SK-N-SH treated with all-trans-retinoic acid at 6 μM for 48 hours (cell line): Measurements from ENCODE around the gene ERAP2.
A peak's percentile ranks its signal among the peaks of the same experiment; 100 is the strongest.

ENCODE experiments used
- ATAC-seq: fragments of 200-7000 bp; cut with Tn5 transposase; 3 replicates; pipeline ENCODE4 v1.9.1; 2020; ENCODE audit warnings: mild to moderate bottlenecking, moderate library complexity
- BACH2 ChIP-seq: fragments of 250-450 bp; sonication (Bioruptor Pico); IDR thresholded peaks from 2 replicates; pipeline ENCODE4 v1.9.0; 2021; ENCODE audit warnings: mild to moderate bottlenecking, borderline replicate concordance
- GLIS3 ChIP-seq: fragments of 250-450 bp; sonication (Bioruptor Pico); IDR thresholded peaks from 2 replicates; pipeline ENCODE4 v1.5.0; 2020; ENCODE audit warnings: mild to moderate bottlenecking, moderate library complexity
- ISL1 ChIP-seq: fragments of 250-450 bp; sonication (Bioruptor Pico); IDR thresholded peaks from 2 replicates; pipeline ENCODE4 v2.1.2; 2022; ENCODE audit warnings: mild to moderate bottlenecking, moderate library complexity
- POU6F1 ChIP-seq: fragments of 250-450 bp; sonication (Bioruptor Pico); IDR thresholded peaks from 2 replicates; pipeline ENCODE4 v1.8.0; 2021; ENCODE audit warnings: low read depth, mild to moderate bottlenecking, moderate library complexity, borderline replicate concordance
- SNAI2 ChIP-seq: fragments of 250-450 bp; sonication (Bioruptor Pico); IDR thresholded peaks from 2 replicates; pipeline ENCODE4 v1.5.0; 2020; ENCODE audit warnings: mild to moderate bottlenecking, moderate library complexity
- TOX ChIP-seq: fragments of 250-450 bp; sonication (Bioruptor Pico); IDR thresholded peaks from 2 replicates; pipeline ENCODE4 v1.8.0; 2021; ENCODE audit warnings: mild to moderate bottlenecking, moderate library complexity, borderline replicate concordance
- TSHZ2 ChIP-seq: fragments of 250-450 bp; sonication (Bioruptor Pico); IDR thresholded peaks from 2 replicates; pipeline ENCODE4 v1.5.0; 2020; ENCODE audit warnings: mild to moderate bottlenecking, moderate library complexity
- ZC3H10 ChIP-seq: fragments of 250-450 bp; sonication (Bioruptor Pico); IDR thresholded peaks from 2 replicates; pipeline ENCODE4 v1.5.1; 2021; ENCODE audit warnings: mild to moderate bottlenecking, moderate library complexity
- ZFP3 ChIP-seq: fragments of 250-450 bp; sonication (Bioruptor Pico); IDR thresholded peaks from 2 replicates; pipeline ENCODE4 v1.5.0; 2020; ENCODE audit warnings: mild to moderate bottlenecking, moderate library complexity
- ZFP30 ChIP-seq: fragments of 450-650 bp; formaldehyde crosslinking; IDR thresholded peaks from 2 replicates; pipeline ENCODE4 v1.5.0; 2022; ENCODE audit warnings: mild to moderate bottlenecking, moderate library complexity
- ZNF70 ChIP-seq: fragments of 450-650 bp; formaldehyde crosslinking; IDR thresholded peaks from 2 replicates; pipeline ENCODE4 v1.5.0; 2020; ENCODE audit warnings: mild to moderate bottlenecking, moderate library complexity
- TF ChIP-seq, protein P1 (sequence below): fragments of 250-450 bp; sonication (Bioruptor Pico); IDR thresholded peaks from 2 replicates; pipeline ENCODE4 v1.8.0; 2020; ENCODE audit warnings: mild to moderate bottlenecking, moderate library complexity, borderline replicate concordance
- TF ChIP-seq, protein P2 (sequence below): fragments of 250-450 bp; sonication (Bioruptor Pico); IDR thresholded peaks from 2 replicates; pipeline ENCODE4 v1.5.1; 2021; ENCODE audit warnings: mild to moderate bottlenecking, moderate library complexity

Gene ERAP2

DNA sequence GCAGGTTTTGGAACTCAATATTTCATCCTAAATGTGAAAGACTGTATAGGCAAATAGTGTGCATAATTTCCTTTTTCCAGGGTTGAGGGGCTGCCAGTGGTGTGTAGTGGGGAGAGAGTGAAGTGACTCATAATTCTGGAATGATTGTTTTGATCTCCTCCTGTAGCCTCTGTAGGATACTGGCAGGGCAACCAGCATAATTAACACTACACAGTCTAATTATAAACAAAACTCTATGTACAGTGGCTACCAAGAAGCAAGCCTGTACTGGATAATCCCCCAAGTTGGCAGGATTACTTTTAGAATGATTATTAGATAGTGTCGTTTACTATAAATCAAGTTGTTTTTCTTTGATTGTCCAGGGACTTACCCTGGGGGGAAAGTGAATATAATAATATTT lies 91.8 kb downstream of the ERAP2 start:
- TF ChIP-seq SNAI2 (CRISPR knock-in tag): no peak
- TF ChIP-seq ZC3H10 (CRISPR knock-in tag): no peak
- no peak for TF ChIP-seq ZFP30
- no peak for TF ChIP-seq BACH2
- no peak for TF ChIP-seq POU6F1 (CRISPR knock-in tag)
- TF ChIP-seq, protein P1, sequence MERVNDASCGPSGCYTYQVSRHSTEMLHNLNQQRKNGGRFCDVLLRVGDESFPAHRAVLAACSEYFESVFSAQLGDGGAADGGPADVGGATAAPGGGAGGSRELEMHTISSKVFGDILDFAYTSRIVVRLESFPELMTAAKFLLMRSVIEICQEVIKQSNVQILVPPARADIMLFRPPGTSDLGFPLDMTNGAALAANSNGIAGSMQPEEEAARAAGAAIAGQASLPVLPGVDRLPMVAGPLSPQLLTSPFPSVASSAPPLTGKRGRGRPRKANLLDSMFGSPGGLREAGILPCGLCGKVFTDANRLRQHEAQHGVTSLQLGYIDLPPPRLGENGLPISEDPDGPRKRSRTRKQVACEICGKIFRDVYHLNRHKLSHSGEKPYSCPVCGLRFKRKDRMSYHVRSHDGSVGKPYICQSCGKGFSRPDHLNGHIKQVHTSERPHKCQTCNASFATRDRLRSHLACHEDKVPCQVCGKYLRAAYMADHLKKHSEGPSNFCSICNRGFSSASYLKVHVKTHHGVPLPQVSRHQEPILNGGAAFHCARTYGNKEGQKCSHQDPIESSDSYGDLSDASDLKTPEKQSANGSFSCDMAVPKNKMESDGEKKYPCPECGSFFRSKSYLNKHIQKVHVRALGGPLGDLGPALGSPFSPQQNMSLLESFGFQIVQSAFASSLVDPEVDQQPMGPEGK (CRISPR knock-in tag): no peak
- TF ChIP-seq, protein P2, sequence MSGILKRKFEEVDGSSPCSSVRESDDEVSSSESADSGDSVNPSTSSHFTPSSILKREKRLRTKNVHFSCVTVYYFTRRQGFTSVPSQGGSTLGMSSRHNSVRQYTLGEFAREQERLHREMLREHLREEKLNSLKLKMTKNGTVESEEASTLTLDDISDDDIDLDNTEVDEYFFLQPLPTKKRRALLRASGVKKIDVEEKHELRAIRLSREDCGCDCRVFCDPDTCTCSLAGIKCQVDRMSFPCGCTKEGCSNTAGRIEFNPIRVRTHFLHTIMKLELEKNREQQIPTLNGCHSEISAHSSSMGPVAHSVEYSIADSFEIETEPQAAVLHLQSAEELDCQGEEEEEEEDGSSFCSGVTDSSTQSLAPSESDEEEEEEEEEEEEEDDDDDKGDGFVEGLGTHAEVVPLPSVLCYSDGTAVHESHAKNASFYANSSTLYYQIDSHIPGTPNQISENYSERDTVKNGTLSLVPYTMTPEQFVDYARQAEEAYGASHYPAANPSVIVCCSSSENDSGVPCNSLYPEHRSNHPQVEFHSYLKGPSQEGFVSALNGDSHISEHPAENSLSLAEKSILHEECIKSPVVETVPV: no peak
- no peak for TF ChIP-seq ISL1 (CRISPR knock-in tag)
- no peak for TF ChIP-seq GLIS3 (CRISPR knock-in tag)
- TF ChIP-seq ZNF70 (CRISPR knock-in tag): no peak
- TF ChIP-seq TOX: no peak
- TF ChIP-seq ZFP3 (CRISPR knock-in tag): no peak
- no peak for TF ChIP-seq TSHZ2 (CRISPR knock-in tag)
- ATAC-seq: peak; percentile 88

- TF ChIP-seq TOX: no peak
- peak; percentile 68 for ATAC-seq
Observed at GRCh38 chr5:96968614-96969013, 92.3 kb downstream of the ERAP2 start.
